Mucosa of rectum (tissue), 2 donors: ENCODE data around the gene TIPIN.

Experiments used
- H3K27ac ChIP-seq, 2 donors: one replicate each; pipeline ENCODE4 v1.7.0; 2013; ENCODE audit warnings: inconsistent platforms in 2 of 2, low read depth in 2 of 2, low read length in 2 of 2
- H3K27me3 ChIP-seq, 2 donors: one replicate each; pipeline ENCODE4 v1.7.0; 2013; ENCODE audit warnings: low read length in 2 of 2; ENCODE audit not compliant: control insufficient read depth in 2 of 2, insufficient read depth in 2 of 2
- H3K36me3 ChIP-seq, 2 donors: one replicate each; pipeline ENCODE4 v1.7.0; 2013; ENCODE audit warnings: low read length in 2 of 2; ENCODE audit not compliant: control insufficient read depth in 2 of 2, insufficient read depth in 2 of 2
- H3K4me1 ChIP-seq, 2 donors: one replicate each; pipeline ENCODE4 v1.7.0; 2013; ENCODE audit warnings: low read length in 2 of 2, mild to moderate bottlenecking in 1 of 2; ENCODE audit not compliant: control insufficient read depth in 2 of 2, insufficient read depth in 2 of 2
- H3K4me3 ChIP-seq, 2 donors: one replicate each; pipeline ENCODE4 v1.7.0; 2013; ENCODE audit warnings: low read length in 2 of 2
- H3K9ac ChIP-seq, 2 donors: one replicate each; pipeline ENCODE4 v1.7.0; 2013; ENCODE audit warnings: low read length in 2 of 2, low read depth in 1 of 2, mild to moderate bottlenecking in 1 of 2
- H3K9me3 ChIP-seq, 2 donors: one replicate each; pipeline ENCODE4 v1.7.0; 2013; ENCODE audit warnings: low read length in 2 of 2; ENCODE audit not compliant: control insufficient read depth in 2 of 2
- donor health status: healthy.
- donor health status: Normal muscosa, but diverticular disease.

Gene TIPIN

DNA sequence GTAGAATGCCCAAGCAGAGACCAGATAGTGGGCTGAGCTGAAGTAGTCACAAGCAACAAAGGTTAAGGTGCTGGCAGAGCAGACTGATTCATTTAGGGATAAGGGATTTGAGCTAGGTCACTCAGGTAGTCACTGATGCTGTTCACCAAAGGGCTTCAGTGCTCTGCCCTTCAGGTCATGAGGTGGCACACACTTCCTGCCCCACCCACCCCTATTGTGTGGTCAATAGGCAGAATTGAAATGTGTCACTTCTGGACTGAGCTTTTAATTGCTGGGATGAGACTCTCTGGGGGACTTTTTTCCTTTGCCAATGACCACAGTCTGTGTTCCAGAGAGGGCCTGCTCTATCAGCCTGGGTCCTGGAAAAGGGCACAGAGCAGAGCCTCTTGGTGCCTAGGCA lies 66.0 kb downstream of the TIPIN start:
- Histone ChIP-seq H3K27ac (no peak overlapping the region), H3K36me3 (no peaks in the 10 kb centered on the region), H3K4me1 (peaks cover 14 to 20% of the 10 kb centered on the region in 2 donors), H3K9me3 (no peaks in the 10 kb centered on the region), H3K4me3 (no peak overlapping the region), H3K9ac (no peak overlapping the region), H3K27me3 (no peaks in the 10 kb centered on the region)

DNA sequence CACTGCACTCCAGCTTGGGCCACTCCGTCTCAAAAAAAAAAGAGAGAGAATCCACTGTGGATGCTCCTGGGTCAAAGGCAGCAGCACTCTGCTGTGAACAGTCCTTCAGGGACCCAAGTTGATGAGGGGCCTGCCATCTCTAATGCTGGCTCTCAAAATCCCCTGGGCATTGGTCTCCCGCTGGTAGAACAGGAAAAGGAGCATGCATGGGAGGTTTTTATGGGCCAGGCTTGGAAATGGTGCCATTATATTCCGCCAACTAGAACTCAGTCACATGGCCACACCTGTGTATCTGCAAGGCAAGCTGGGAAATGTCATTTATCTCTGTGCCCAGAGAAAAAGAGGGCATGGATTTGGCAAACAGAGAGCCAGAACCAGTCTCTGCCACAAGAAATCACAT lies 66.5 kb downstream of the TIPIN start:
- H3K4me3 ChIP-seq, result no peak overlapping the region
- H3K4me1 ChIP-seq, result peaks cover 14 to 18% of the 10 kb centered on the region in 2 donors
- no peaks in the 10 kb centered on the region for H3K36me3 ChIP-seq
- no peak overlapping the region for H3K27ac ChIP-seq
- H3K9ac ChIP-seq, result no peak overlapping the region
- H3K9me3 ChIP-seq, result no peaks in the 10 kb centered on the region
- H3K27me3 ChIP-seq, result no peaks in the 10 kb centered on the region

DNA sequence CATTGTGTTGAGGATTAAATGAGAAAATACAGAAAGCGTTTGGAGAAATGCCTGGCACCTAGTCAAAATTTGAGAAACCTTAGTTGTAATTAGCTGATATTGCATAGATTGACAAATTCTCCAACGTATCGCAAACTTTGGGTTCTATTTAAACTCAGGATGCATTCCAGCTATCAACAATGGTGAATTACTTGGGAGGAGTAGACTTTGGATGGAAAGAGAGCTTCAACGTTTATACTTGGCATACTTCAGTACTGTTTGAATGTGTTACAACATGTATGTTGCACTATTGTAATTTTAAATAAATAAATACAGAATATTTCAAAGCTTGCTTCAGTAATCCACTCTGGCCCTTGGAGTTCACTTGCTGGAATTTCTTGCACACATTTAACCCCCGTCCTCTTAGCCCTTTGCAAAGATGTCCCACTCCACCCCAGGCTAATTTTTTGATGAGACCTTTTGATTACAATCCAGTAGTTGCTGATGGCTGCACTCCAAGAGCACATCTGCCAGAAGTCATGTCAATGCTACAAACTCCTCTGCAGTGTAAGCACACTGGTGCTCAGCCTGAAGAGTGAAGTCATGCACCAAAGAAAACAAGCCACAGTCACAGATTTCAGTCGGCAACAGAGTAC lies 67.8 kb downstream of the TIPIN start:
- H3K27me3 ChIP-seq, result no peaks in the 10 kb centered on the region
- H3K36me3 ChIP-seq, result no peaks in the 10 kb centered on the region
- no peak overlapping the region for H3K9ac ChIP-seq
- no peak overlapping the region for H3K4me3 ChIP-seq
- no peak overlapping the region for H3K27ac ChIP-seq
- no peaks in the 10 kb centered on the region for H3K9me3 ChIP-seq
- H3K4me1 ChIP-seq, result peaks cover 5 to 8% of the 10 kb centered on the region in 2 donors

DNA sequence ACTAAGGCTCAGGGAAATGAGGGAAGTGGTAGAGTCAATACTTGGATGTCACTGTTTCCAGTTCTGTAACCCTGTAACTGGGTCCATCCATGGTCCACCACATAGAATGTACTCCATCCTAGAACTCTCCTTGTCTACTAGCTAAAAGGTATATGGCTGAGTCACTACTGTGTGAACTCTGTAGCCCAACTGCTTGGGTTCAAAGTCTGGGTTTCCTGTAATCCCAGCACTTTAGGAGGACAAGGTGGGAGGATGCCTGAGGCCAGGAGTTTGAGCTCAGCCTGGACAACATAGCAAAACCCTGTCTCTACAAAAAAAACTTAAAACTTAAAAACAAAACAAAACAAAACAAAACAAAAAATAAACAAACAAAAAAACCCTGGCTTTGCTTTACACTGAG lies 68.4 kb downstream of the TIPIN start:
- no peak overlapping the region for H3K4me3 ChIP-seq
- H3K27ac ChIP-seq, result no peak overlapping the region
- no peak overlapping the region for H3K9ac ChIP-seq
- peaks cover 5 to 8% of the 10 kb centered on the region in 2 donors for H3K4me1 ChIP-seq
- no peaks in the 10 kb centered on the region for H3K36me3 ChIP-seq
- no peaks in the 10 kb centered on the region for H3K9me3 ChIP-seq
- H3K27me3 ChIP-seq, result no peaks in the 10 kb centered on the region

DNA sequence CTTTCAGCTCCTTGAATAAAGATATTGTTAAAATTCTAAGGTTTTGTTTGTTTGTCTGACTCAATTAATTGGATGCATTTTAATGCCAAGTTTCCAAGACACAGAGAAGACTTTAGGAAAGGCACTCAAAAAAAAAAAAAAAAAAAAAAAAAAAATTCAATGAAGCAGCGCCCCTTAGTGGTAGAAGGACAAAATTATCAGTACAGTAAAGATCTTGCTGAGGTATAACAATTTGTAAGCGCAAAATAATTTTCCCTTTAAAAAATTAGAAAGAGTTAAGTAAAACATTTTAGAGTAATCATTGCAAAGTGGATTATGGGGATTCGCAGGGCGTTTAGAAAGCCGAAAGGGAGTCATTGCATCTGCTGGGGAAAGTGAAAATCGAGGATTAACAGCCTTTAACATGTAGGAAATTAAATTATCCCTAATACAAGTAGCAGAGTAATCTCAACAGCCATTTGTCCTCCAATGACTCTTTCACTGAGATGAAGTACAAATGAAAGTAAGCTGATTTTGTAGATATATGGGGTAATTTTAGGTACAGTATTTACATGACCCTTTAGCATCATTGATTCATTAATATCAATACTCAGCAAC lies 68.9 kb downstream of the TIPIN start:
- H3K27ac ChIP-seq, result no peak overlapping the region
- H3K9ac ChIP-seq, result no peak overlapping the region
- H3K4me3 ChIP-seq, result no peak overlapping the region
- H3K36me3 ChIP-seq, result no peaks in the 10 kb centered on the region
- no peaks in the 10 kb centered on the region for H3K27me3 ChIP-seq
- H3K9me3 ChIP-seq, result no peaks in the 10 kb centered on the region
- peaks cover 3 to 4% of the 10 kb centered on the region in 2 donors for H3K4me1 ChIP-seq
